RWPE2 (cell line): ENCODE data around the gene SHH.

ENCODE experiments used
- ATAC-seq: fragments of 200-7000 bp; cut with Tn5 transposase; 3 replicates; pipeline ENCODE4 v1.9.1; 2021; ENCODE audit warnings: low read depth
- DNase-seq: peaks from one replicate; pipeline ENCODE4 v3.0.0-alpha.2; 2020; ENCODE audit warnings: low spot score
- H3K27ac ChIP-seq: fragments of 450-650 bp; 2 replicates; pipeline ENCODE4 v1.5.1; 2017; ENCODE audit warnings: mild to moderate bottlenecking; ENCODE audit not compliant: poor library complexity, severe bottlenecking
- H3K27me3 ChIP-seq: fragments of 250-450 bp; sonication (Bioruptor Pico); 2 replicates; pipeline ENCODE4 v1.5.1; 2021; ENCODE audit warnings: mild to moderate bottlenecking, moderate library complexity; ENCODE audit not compliant: insufficient read depth, poor library complexity, severe bottlenecking
- H3K36me3 ChIP-seq: fragments of 250-450 bp; sonication (Bioruptor Pico); 2 replicates; pipeline ENCODE4 v1.5.1; 2020; ENCODE audit warnings: low read depth, mild to moderate bottlenecking, moderate library complexity
- H3K4me1 ChIP-seq: fragments of 250-450 bp; sonication (Bioruptor Pico); 2 replicates; pipeline ENCODE4 v1.5.1; 2021; ENCODE audit warnings: mild to moderate bottlenecking, moderate library complexity; ENCODE audit not compliant: insufficient read depth, poor library complexity, severe bottlenecking
- H3K4me3 ChIP-seq: fragments of 250-450 bp; sonication (Bioruptor Pico); 2 replicates; pipeline ENCODE4 v1.5.1; 2021; ENCODE audit warnings: mild to moderate bottlenecking, moderate library complexity; ENCODE audit not compliant: severe bottlenecking
- H3K9me3 ChIP-seq: fragments of 250-450 bp; sonication (Bioruptor Pico); 2 replicates; pipeline ENCODE4 v1.5.1; 2021; ENCODE audit warnings: mild to moderate bottlenecking, moderate library complexity; ENCODE audit not compliant: severe bottlenecking
- CTCF ChIP-seq: fragments of 450-650 bp; IDR thresholded peaks from one replicate; pipeline ENCODE4 v1.5.1; 2017; ENCODE audit warnings: mild to moderate bottlenecking, moderate library complexity; ENCODE audit not compliant: poor library complexity, severe bottlenecking

The SHH gene

GRCh38 chr7:155814316-155815276 is 2.3 kb upstream of the SHH start:
- H3K27ac ChIP-seq = no peak overlapping the region
- TF ChIP-seq CTCF = no peak
- H3K4me3 ChIP-seq = no peak overlapping the region
- H3K4me1 ChIP-seq = no peaks in the 10 kb centered on the region
- DNase-seq = peak; percentile 45
- ATAC-seq = peak; percentile 55
- H3K36me3 ChIP-seq = no peaks in the 10 kb centered on the region
- peaks cover 43% of the 10 kb centered on the region for H3K27me3 ChIP-seq
- no peaks in the 10 kb centered on the region for H3K9me3 ChIP-seq

- Histone ChIP-seq H3K4me3 (no peak overlapping the region), H3K27ac (no peak overlapping the region), H3K4me1 (no peaks in the 10 kb centered on the region), H3K36me3 (no peaks in the 10 kb centered on the region), H3K9me3 (no peaks in the 10 kb centered on the region), H3K27me3 (peaks cover 52% of the 10 kb centered on the region)
- ATAC-seq = no peak
- no peak for DNase-seq
- no peak for TF ChIP-seq CTCF
These were observed 1.5 kb upstream of the SHH start for GRCh38 chr7:155813546-155814315.

- ATAC-seq = no peak
These were observed 862 bp upstream of the SHH start for GRCh38 chr7:155813125-155813524.

GRCh38 chr7:155811560-155811894 is 736 bp downstream of the SHH start:
- H3K27ac ChIP-seq = no peak overlapping the region
- no peak for TF ChIP-seq CTCF
- ATAC-seq = no peak
- DNase-seq = no peak
- no peaks in the 10 kb centered on the region for H3K36me3 ChIP-seq
- no peak overlapping the region for H3K4me3 ChIP-seq
- H3K4me1 ChIP-seq = no peaks in the 10 kb centered on the region
- peaks cover 65% of the 10 kb centered on the region for H3K27me3 ChIP-seq
- no peaks in the 10 kb centered on the region for H3K9me3 ChIP-seq

More at GRCh38 chr7:155813125-155813524, 862 bp upstream of the SHH start:
- Histone ChIP-seq H3K27me3 (peaks cover 58% of the 10 kb centered on the region), H3K27ac (no peak overlapping the region), H3K36me3 (no peaks in the 10 kb centered on the region), H3K4me1 (no peaks in the 10 kb centered on the region), H3K4me3 (no peak overlapping the region), H3K9me3 (no peaks in the 10 kb centered on the region)
- no peak for TF ChIP-seq CTCF
- peak; percentile 34 for DNase-seq
